Measurements from ENCODE around the gene COA8.

COA8 gene

DNA sequence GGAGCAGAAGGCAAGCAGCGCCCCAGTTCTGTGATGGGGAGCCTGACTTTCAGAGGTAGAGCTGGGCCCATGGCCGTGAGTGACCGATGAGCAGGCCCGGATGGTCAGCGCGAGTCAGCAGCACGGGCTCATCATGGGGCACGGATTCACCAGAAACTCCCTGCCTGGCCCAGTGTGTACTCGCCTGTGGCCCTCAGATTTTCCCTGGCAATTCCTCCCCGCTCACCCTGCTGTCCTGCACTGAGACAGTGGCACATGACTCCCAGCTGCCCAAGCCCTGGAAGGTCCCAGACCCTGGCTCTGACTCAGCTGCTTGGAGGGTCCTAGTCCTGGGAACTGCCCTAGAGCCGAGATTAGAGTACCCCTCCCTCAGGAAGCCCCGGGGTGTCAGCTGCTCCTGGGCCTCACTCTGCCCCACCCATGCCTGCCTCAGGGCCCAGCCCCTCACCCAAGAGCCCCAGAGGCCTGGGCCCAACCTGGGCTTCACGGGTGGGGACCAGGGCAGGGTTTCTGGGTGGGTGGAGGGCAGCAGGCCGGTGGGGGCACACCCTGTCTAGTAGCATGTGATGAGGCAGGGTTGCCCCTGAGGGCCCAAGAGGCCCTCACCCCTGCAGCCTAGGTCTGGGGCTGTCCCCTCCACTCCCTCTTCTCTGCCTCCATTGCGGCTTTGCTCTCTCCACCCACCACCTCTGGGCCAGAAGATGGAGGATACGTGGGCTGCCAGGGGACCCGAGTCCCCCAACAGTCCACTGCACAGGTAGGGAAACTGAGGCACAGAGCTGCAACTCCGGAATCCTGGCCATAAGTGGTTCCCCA is 25.4 kb upstream of the COA8 start:
- no peak for DNase-seq

DNA sequence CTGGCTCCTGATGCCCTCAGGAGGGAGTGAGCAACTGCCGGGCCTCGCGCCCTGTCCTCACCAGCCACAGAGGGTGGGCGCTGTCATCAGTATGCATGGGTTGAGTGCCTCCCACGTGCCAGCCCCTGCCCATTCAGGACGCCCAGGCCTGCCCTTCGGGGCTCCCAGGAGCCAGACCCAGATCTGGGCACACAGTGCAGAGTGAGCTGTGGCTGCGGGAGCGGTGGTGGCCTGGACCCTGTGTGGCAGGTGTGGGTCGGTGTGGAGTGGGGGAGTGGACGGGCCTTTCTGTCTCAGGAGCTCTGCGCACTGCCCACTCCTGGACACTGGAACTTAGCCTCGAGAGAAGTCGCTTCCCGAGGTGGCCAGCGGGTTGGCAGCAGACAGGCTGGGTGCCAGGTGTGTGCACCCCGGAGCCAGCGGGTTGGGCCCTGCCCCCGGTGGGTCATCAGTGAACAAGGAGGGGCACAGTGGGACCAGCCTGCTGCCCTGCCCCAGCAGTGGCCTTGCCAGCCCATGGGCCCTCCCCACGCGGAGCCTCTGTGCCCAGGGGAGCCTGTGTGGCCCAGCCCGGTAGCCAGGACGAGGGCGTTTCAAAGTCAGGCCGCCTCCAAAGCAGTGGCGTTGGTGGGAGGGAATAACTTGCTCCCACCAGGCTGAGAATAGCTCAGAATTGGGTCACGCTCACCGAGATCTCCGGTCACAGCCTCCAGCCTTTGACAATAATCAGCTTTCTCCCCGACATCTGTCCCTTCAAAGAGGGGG is 24.3 kb upstream of the COA8 start:
- no peak for DNase-seq

DNA sequence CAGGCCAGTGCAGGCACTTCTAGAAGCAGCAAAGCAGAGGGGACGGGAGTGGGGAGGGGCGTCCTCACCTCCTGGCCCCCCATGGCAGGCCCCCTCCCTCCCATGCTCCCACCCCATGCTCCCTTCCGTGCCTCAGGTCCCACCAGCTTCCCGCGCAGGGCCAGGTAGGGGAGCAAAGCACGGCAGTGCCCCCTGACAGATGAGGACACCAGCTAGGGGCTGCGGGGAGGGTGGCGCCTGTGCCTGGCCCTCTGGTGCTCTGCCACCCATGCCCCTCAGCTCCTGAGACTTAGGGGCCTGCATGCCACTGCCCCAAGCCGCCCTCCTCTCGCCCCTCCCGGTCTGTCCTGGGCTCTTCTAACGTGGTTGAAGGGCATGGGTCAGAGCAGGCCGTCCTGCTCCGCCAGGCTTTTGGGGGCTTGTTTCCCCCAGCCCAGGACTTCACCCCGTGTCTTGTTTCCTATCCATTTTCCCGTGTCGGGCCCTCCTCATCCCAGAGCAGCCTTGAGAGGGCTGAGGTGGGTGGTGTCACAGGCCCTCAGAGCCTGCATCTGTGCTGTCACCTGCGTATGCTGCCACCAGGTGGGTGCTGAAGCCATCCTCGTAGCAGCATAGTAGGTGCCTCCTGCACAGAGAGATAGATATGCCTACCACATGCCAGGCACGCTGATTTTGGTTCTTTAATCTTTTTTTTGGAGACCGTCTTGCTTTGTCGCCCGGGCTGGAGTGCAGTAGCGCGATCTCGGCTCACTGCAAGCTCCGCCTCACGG is 23.5 kb upstream of the COA8 start:
- no peak for DNase-seq

DNA sequence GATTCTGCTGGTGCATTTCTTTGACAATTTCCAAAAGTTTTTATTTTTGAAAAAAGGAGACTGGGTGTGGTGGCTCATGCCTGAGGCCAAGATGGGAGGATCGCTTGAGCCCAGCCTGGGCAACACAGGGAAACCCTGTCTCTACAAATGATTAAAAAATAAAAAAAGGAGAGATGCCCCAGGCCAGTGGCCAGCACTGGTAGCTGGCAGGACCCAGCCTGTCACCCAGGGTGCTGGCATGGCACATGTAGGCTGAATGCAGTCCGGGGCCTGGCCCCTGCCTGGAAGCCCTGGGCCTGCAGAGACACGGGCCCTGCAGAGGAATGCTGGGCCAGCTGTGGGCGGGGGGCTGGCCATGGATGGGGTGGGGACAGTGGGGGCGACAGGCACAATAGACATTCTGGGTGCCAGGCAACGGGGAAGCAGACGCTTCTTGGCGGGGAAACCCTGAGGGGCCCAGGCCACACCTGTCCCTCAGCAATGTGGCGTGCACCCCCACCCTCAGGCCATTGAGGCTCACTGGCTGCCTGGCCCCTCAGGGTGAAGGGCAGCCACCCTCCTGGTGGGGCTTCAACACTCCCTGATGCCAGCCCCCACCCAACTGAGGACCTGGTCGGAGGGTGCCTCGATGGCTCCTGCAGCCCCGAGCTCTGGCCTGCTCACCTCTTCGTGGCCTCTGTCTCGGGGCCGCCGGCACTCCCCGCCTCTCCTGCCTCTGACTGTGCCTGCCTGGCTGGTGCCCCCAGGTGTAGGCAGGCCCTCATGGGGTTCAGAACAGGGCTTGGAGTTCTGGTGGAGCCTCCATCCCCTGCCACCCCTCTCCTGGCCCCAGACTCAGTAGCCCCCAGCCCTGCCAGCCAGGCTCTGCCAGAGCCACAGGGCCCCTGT is 21.7 kb upstream of the COA8 start:
- DNase-seq, result no peak

DNA sequence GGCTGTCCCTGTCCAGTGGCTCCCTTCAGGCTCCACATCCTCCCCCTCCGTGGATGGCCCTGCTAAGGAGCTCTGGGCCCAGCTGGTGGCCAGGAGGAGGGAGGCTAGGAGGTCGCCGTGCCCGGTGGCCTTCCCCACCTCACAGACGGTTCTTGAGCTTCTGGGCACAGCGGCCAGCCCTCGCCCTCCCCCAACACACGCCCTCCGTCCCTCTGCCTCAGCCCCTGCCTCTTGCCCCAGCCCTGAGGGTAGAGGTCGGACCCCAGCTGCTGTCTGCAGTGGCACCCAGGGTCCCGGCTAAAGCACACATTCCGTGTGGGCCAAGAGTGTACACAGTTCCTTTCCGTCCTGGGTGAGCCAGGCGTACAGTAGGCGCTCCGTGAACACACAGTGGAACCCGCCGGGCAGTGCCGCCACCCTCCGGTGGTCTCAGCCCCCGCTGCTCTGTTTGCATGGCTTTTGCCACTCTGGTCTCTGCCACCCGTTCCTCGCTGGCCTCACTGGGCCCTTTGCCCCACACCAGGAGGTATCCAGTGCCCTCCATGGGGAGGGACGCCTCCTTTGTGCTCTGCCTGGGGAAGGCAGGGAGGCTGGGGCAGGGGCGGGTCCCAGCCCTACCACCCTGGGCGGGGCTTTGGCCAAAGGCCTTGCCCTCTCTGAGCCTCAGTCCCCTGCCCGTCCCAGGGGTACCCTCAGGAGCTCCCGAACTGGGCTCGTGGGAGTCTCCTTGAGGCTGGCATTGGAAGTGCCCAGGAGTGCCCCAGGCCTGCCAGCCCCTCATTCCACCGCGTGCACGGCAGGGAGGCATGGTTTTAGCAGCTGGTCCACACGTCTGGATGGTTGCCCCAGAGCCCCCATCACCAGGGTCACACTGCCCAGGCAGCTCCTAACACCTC is 20.8 kb upstream of the COA8 start:
- no peak for DNase-seq

DNA sequence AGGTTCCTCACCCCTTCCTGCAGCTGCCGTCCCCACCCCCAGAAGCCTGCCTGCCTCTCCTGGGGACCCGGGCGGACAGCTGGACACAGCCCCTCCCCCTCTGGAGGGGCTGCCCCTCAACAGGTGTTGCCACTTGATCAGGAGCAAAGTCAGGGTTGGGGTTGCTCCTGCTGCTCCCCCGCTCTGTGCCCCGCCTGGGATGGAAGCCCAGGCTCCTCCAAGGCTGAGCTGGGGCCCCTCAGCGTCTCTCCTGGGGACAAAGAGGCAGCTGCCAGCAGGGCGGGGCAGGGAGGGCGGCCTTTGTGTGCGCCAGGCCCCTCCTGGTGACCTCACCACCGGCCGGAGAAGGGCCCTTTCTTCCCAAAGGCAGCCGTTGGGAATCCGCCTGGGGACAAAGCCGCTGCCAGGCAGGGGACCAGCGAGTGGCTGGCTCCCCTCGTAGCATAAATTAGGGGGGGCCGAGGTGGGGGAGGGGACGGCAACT is 20.1 kb upstream of the COA8 start:
- no peak for DNase-seq

DNA sequence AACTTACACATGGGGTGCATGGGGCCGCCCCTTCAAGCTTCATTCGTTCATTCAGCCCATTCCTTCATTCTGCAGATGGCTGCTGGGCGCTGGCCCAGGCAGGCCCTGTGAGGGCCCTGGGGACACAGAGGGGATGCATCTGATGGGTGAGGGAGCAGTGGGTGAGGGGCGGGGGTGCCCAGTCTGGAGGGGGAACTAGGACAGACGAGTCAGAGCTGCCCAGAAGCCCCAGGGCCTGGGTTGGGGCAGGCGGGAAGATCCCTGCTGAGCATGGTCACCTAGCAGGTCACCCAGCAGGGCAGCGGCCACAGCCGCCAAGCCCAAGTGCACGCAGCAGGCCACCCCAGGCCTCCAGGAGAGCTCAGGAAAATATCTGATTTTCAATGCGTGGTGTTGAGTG is 19.6 kb upstream of the COA8 start:
- DNase-seq, result no peak

DNA sequence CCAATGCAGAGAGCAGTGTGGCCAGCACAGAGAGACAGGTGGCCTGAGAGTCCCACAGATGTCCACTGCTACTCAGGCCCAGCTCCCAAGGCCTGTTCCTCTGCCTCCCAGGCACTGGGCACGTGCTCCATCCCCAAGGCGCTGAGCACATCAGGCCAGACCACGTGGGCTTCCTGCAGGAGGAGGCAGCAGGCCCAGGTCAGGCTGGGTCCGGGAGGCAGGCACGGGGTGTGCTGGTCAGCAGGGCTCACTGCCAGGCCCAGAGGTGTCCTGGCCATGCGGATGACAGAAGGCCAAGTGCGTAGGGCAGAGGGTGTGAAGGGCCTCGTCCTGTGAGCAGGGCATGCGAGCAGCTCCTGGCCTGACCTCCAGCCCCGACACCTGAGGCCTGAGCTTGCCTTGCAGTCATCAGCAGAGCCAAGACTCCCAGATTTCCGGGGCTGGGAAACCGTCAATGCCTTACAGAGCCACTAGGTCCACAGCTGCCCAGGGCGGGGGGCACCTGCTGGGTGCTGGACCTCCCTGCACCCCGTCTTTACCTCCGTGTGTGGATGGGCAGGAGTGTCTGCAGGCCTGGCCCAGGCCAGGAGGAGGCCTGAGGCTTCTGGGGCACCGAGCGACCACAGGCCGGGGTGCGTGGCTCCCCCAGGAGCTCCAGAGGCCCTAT is 18.9 kb upstream of the COA8 start:
- DNase-seq, result no peak

DNA sequence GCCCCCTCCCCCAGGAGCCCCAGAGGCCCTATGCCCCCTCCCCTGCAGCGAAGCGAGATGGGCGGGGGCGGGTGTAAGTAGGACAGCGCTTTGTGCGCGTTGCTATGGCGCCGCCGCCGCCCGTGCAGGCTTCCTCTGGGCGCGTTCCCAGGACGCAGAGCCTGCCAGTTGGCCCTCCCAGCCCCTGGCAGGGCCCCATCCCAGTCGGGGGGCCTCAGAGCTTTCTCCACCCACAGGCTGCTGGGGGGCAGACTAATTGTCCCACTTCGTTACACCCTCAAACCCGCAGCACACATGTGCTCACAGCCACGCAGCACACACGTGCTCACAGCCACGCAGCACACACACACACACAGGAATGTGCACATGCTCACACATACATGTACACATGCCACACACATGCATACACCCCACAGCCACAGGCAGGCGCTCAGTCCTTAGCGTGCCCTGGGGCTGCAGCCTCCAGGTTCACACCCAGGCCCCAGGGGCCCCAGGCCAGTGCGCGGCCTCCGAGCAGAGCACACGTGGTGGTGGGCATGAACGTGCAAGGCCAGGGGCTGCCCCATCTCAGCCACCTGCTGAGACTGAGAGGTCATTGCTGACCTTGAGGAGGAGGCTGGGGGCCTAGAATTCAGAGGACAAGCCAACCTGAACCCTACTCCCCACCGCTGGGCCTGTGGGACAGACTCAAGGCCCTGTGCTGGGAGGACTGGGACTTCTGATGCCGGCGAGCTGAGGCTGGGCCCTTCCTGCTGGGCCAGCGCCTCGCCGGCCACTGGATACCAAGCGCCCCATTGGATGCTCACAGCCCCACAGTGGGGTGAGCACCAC is 18.2 kb upstream of the COA8 start:
- DNase-seq, result peak; percentile 56 to 82

DNA sequence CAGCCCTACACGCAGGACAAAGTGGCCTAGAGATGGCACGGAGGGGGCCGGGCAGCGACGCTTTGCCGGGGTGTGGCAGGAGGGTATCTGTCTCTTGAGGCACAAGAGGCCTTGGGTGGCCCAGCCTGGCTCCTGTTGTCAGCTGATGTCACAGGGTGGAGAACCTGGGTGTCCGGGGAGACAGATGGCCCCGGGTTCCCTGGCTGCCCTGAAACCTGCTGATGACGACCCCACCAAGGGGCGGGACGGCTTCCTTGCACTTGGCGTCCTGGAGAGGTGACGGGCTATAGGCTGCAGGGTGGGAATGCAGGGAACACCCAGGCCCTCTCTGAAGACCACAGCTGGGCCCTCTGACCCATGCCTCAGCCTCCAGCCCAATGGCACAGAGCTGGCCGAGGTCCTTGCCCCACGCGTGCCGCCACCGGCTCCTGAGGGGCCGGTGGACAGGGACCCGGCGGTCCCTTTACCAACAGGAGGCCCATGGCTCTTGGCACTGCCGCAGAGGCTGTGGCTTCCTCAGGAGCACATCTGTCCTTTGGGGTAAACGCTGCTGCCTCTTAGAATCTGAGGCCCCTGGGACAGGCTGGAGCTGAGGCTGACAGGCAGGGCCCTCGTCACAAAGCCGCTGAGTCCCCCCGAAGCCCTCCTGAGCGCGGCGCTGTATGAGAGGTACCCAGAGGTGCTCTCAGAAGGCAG is 17.4 kb upstream of the COA8 start:
- no peak for DNase-seq

DNA sequence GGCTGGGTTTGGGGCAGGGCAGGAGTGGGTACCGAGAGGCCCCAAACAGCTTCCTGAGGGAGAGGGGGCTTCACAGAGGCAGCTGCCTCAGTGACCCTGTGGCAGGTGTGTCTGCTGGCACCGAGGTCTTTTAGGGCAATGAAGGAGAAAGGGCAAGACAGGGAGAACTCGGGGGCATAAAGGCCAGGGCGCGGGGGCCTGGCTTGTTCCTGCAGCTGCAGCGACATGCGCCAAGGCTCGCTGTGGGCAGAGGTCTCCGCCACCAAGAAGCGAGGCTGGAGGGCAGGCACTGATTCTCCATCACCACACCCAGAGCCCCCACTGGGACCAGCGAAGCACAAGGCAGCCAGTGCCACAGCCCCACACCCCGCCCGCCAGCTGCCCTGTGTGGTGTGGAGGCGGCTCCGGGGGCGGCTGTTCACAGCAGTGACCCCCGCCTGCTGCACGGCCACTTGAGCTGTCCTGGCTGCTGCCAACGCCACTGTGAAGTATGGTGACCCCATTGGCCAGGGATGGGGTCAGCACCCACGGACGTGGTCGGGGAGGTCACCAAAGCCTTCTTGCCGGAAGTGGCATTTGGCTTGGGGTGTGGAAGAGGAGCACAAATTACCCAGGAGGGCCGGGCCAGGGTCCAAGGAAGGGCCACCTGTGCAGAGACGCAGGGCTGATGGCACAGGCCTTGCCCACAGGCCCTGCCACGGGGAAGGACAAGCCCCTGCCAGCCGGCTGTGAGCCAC is 16.7 kb upstream of the COA8 start:
- no peak for DNase-seq

DNA sequence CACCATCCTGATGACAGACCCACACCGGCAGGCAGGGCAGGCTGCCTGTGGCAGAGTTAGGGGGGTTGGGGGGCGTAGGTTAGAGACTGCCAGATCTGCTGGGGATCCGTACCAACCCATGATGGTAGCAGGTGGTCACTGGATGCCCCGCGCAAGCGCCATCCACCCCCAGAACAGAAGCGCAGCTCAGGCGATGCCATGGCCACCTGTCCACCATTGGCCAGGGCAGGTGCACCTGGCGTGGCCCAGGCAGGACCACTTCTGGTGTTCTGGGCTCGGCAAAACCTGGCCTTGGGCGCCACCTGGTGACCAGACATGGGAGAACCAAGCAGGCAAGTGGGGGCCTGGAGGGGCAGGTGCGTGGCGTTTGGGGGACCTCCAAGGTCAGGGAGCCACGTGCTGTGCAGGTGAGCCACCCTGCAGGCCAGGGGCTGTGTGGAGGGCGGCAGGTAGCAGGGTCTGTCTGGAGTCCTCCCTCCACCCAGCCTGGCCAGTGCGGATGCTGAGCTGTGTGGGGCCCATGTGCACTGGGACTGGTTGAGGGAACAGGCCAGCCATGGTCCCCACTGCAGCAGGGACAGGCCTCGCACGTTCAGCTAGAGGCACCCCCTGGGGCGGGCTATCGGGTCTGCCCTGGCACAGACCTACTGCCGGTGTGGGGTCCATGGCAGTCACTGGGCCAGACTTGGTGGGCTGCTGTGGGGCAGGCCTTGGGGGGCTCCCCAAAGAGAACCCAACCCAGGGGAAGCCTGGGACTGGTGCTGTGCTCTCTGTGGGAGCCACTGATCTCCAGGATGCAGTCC is 15.9 kb upstream of the COA8 start:
- DNase-seq, result peak; percentile 19 to 67

DNA sequence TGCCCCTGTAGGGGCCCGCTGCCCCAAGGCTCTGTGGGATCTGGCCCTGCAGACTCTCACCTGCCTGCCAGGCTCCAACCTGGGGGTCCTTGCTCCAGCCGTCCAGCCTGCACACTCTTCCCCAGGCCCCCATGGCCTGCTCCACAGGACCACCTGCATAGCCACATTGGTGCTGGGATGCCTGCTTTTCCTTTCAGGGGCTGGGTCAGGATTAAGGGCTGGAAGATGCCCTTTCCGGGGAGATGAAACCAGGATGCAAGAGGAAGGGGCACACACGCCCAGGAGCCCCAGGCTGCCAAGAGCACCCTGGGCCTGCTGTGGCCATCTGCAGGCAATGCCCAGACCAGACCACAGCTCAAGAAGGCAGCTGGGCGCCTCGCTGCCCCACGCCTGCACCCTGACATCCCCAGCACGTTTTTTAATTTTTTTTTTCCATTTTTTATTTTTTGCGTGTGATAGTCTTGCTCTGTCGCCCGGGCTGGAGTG is 15.3 kb upstream of the COA8 start:
- no peak for DNase-seq

DNA sequence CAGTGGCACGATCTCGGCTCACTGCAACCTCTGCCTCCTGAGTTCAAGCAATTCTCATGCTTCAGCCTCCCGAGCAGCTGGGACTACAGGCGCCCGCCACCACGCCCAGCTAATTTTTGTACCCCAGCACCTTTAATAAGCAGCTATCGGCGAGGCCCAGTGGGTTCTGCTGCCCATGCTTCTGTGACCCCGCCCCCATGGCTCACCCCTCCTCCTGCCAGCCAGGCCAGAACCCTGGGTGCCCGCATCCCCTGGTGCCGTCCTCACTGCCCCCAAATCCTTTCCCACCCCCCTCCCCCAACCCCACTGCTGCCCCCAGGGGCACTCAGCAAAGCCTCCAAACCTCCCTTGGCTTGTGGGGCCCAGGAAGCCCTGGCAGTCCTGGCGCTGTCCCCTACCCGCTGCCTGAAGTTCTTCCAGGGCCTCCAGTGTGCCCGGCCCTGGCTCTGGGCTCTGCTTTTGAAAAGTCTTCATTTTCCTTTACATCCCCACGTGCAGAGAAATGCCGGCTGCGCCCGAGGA is 14.8 kb upstream of the COA8 start:
- no peak for DNase-seq

DNA sequence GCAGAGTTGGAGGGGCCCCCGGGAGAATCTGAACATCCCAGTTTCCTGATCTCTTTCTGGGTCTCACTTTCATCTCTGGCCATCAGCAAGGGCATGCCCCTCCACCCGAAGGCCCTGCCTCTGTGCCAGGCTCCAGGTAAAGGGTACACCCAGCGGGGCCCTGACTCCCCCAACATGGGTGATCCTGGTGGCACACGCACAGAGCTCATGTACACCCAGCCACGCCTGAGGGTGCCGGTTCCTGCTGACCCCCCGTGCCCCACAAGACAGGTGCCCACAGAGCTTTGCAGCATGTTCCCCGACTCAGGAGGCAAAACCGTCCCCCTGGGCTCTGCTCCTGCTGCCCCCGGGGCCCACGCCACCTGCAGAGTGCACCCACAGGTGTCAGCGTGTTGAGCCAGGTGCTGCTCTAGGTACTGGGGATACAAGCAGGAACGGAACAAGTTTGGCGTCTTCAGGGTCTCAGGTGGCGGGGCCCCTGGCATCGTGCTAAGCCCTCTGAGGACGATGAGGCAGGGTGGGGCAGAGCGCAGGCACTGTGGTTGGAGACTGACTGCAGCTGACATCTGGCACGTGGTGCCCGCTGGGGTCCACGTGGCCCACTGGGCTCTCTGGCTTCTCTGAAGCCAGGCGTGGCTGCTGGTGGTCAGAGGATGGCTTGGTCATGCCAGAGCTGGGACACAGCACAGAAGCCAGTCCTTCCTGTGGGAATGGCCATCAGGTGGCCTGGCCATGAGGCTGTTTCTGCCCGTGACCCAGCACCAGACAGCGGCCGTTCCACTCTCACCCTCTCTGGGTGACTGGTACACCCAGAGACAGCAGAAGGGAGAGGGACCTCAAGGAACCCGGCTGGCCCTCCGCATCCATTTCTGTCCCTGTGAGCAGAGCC is 14.1 kb upstream of the COA8 start:
- DNase-seq, result no peak
